Common myeloid progenitor, CD34-positive (primary cell): ENCODE results near the gene JMJD6.

Experiments
- CTCF ChIA-PET: fragments of 350-600 bp; sonication (Branson Sonifier 250); formaldehyde crosslinking; loops from one replicate; lab custom pipeline; 2021; ENCODE audit warnings: antibody characterized with exemption; lab: Charles Lee
- POLR2A ChIA-PET: fragments of 350-600 bp; sonication (Branson Sonifier 250); formaldehyde crosslinking; loops from one replicate; lab custom pipeline; 2021; ENCODE audit warnings: antibody characterized with exemption; lab: Charles Lee
- DNase-seq, 3 donors: peaks; one replicate each; pipeline versions ENCODE4 v3.0.0 to v3.0.0-alpha.2; 2013
- H3K27ac ChIP-seq, 2 experiments: 1 replicate in 1 of 2; 2 replicates in 1 of 2; pipeline ENCODE4 v1.7.0; 2013; ENCODE audit warnings: inconsistent platforms in 2 of 2, low read length in 2 of 2, mild to moderate bottlenecking in 2 of 2, low read depth in 1 of 2, moderate library complexity in 1 of 2; ENCODE audit not compliant: severe bottlenecking in 2 of 2, insufficient read depth in 1 of 2, poor library complexity in 1 of 2
- H3K27me3 ChIP-seq, 5 experiments: replicated peaks in 2 of 5; 1 replicate in 3 of 5; 2 replicates in 2 of 5; pipeline versions ENCODE4 v1.6.1 to v1.7.0; 2013; ENCODE audit warnings: low read length in 4 of 5, mild to moderate bottlenecking in 2 of 5, moderate library complexity in 2 of 5, inconsistent platforms in 1 of 5; ENCODE audit not compliant: insufficient read depth in 5 of 5, control insufficient read depth in 4 of 5
- H3K36me3 ChIP-seq, 4 experiments: 1 replicate in 2 of 4; 2 replicates in 2 of 4; pipeline versions ENCODE4 v1.6.1 to v1.7.0; 2013; ENCODE audit warnings: low read length in 3 of 4, control low read depth in 1 of 4, mild to moderate bottlenecking in 1 of 4; ENCODE audit not compliant: control insufficient read depth in 4 of 4, insufficient read depth in 4 of 4
- H3K4me1 ChIP-seq, 4 experiments: 1 replicate in 3 of 4; 2 replicates in 1 of 4; pipeline versions ENCODE4 v1.6.1 to v1.7.1; 2013; ENCODE audit warnings: low read length in 3 of 4, mild to moderate bottlenecking in 3 of 4, control low read depth in 1 of 4, inconsistent platforms in 1 of 4, moderate library complexity in 1 of 4; ENCODE audit not compliant: control insufficient read depth in 4 of 4, insufficient read depth in 4 of 4; ENCODE audit errors: control extremely low read depth in 1 of 4
- H3K4me3 ChIP-seq, 7 experiments: 1 replicate in 4 of 7; 2 replicates in 3 of 7; pipeline versions ENCODE4 v1.5.1 to v1.7.0; 2013; ENCODE audit warnings: mild to moderate bottlenecking in 7 of 7, low read length in 6 of 7, moderate library complexity in 6 of 7, inconsistent platforms in 2 of 7, low read depth in 2 of 7, control low read depth in 1 of 7; ENCODE audit not compliant: insufficient read depth in 4 of 7, control insufficient read depth in 1 of 7; ENCODE audit errors: extremely low read depth in 1 of 7
- H3K9me3 ChIP-seq, 5 experiments: 1 replicate in 4 of 5; 2 replicates in 1 of 5; pipeline versions ENCODE4 v1.6.1 to v1.7.1; 2013; ENCODE audit warnings: low read length in 4 of 5, mild to moderate bottlenecking in 2 of 5, inconsistent platforms in 1 of 5, low read depth in 1 of 5, moderate library complexity in 1 of 5; ENCODE audit not compliant: control insufficient read depth in 4 of 5, insufficient read depth in 2 of 5; ENCODE audit errors: control extremely low read depth in 1 of 5
- WGBS: methylation state at CpG from one replicate; pipeline ENCODE4 v1.1.5; 2013; ENCODE audit not compliant: insufficient coverage; 5-methylcytosine and 5-hydroxymethylcytosine counted together

JMJD6 gene

GRCh38 chr17:76716839-76717215 lies 9.6 kb downstream of the JMJD6 start:
- Histone ChIP-seq H3K27ac (peak overlapping the region in 1 of 2 experiments; percentile 74), H3K4me1 (peaks cover 13 to 32% (median 26%) of the 10 kb centered on the region in 4 experiments), H3K9me3 (no peaks in the 10 kb centered on the region), H3K27me3 (no peaks in the 10 kb centered on the region), H3K4me3 (no peak overlapping the region), H3K36me3 (peaks cover 16 to 76% (median 56%) of the 10 kb centered on the region in 4 experiments)
- WGBS, result 100% methylated on average over 3 of the region's 6 CpGs
- CTCF ChIA-PET, result interaction anchor here (1.1 to 2.0 kb wide), 4 partner anchors 10 to 35 kb away, joined by 3 to 5 read pairs (median 4); no protein-coding TSS in a partner anchor
- DNase-seq, result no peak
- POLR2A ChIA-PET, result no interaction called here

DNA sequence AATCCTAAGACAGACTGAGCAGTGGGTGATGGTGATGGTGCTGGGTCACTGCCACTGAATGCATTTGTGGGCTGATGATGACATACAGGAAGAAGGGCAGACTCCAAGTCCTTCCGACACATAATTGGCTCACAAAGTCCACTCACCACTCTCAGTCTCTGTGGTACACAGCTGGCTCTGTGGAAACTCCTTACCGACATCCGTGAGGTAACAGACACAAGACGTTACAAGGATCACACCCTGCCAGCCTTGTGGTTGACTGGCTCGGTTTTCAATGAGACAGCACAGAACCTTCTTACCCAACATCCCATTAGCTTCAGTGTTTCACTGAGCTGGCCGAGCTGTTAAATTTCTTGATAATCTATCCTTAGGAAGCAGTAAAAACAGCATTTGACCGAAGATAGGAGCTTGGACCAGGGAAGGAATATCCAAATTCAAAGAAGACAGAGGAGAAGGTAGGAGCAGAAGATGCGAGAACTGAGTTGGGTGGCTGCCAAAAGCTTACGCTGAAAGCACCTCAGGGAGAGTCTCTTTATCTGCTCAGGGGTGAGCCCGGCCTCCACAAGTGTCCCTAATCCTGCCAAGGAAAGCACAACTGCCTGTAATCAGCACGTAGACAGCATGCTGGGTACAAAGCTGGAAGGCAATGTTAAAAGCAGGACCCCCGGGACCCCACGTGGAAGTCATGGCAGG lies 10.1 kb downstream of the JMJD6 start:
- Histone ChIP-seq H3K27me3 (no peaks in the 10 kb centered on the region), H3K27ac (peak overlapping the region in 1 of 2 experiments; percentile 74), H3K4me1 (peaks cover 14 to 35% (median 30%) of the 10 kb centered on the region in 4 experiments), H3K4me3 (no peak overlapping the region), H3K9me3 (no peaks in the 10 kb centered on the region), H3K36me3 (peaks cover 16 to 71% (median 51%) of the 10 kb centered on the region in 4 experiments)
- CTCF ChIA-PET, result interaction anchor here (0.5 to 2.0 kb wide), 2 partner anchors 15 to 1373 kb away, joined by 3 to 4 read pairs; no protein-coding TSS in a partner anchor
- POLR2A ChIA-PET, result no interaction called here
- DNase-seq, result peak; percentile 62 to 91 (median 83)
- WGBS, result 82% methylated on average over 10 of the region's 13 CpGs

DNA sequence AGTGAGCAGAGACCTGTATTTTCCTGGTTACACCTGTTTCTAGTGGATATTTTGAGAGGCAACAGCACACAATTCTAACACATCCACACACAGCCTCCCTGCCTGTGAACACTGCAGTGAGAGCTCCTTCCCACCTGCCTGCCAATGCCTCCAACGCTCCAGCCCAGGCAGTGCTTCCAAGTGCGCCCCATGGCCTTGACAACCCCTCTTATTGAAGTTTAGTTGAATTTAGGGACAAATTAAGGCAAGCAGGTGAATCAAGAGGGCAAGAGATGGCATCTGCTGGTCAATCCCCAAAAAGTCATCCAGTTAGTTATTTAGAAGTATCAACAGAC lies 10.9 kb downstream of the JMJD6 start:
- H3K4me3 ChIP-seq, result peak overlapping the region in 4 of 7 experiments; percentile 3 to 57 (median 38)
- peaks cover 17 to 39% (median 34%) of the 10 kb centered on the region in 4 experiments for H3K4me1 ChIP-seq
- H3K27me3 ChIP-seq, result no peaks in the 10 kb centered on the region
- WGBS, result 100% methylated on average over 2 of the region's 2 CpGs
- CTCF ChIA-PET, result interaction anchor here (1.0 to 2.6 kb wide), 4 partner anchors 9 to 34 kb away, joined by 3 to 14 read pairs (median 8); no protein-coding TSS in a partner anchor
- H3K9me3 ChIP-seq, result no peaks in the 10 kb centered on the region
- H3K36me3 ChIP-seq, result peaks cover 12 to 62% (median 43%) of the 10 kb centered on the region in 4 experiments
- DNase-seq, result no peak
- POLR2A ChIA-PET, result no interaction called here
- peak overlapping the region; percentile 46 to 74 for H3K27ac ChIP-seq

GRCh38 chr17:76714822-76715495 lies 11.4 kb downstream of the JMJD6 start:
- 0% methylated on average over 3 of the region's 4 CpGs for WGBS
- H3K36me3 ChIP-seq, result peaks cover 8 to 57% (median 38%) of the 10 kb centered on the region in 4 experiments
- peak overlapping the region; percentile 46 to 74 for H3K27ac ChIP-seq
- peaks cover 17 to 43% (median 38%) of the 10 kb centered on the region in 4 experiments for H3K4me1 ChIP-seq
- ChIA-PET CTCF (interaction anchor here (1.0 to 2.6 kb wide), 8 partner anchors 9 to 137 kb away, joined by 3 to 14 read pairs (median 6); partner anchors contain the start of gene SRSF2), POLR2A (no interaction called here)
- H3K9me3 ChIP-seq, result no peaks in the 10 kb centered on the region
- peak; percentile 57 to 72 (median 63) for DNase-seq
- peak overlapping the region in 5 of 7 experiments; percentile 31 to 57 (median 45) for H3K4me3 ChIP-seq
- peaks cover 0 to 4% (median 0%) of the 10 kb centered on the region in 5 experiments for H3K27me3 ChIP-seq

- no peak overlapping the region for H3K27ac ChIP-seq
- H3K36me3 ChIP-seq, result peaks cover 7 to 51% (median 33%) of the 10 kb centered on the region in 4 experiments
- peaks cover 17 to 47% (median 42%) of the 10 kb centered on the region in 4 experiments for H3K4me1 ChIP-seq
- 94% methylated on average over 5 of the region's 5 CpGs for WGBS
- ChIA-PET POLR2A (no interaction called here), CTCF (interaction anchor here (0.8 to 2.6 kb wide), 13 partner anchors 9 to 157 kb away, joined by 3 to 14 read pairs (median 3); partner anchors contain the start of gene SRSF2)
- H3K9me3 ChIP-seq, result no peaks in the 10 kb centered on the region
- peaks cover 0 to 8% (median 0%) of the 10 kb centered on the region in 5 experiments for H3K27me3 ChIP-seq
- no peak for DNase-seq
- no peak overlapping the region for H3K4me3 ChIP-seq
Observed at GRCh38 chr17:76714336-76714735, 12.1 kb downstream of the JMJD6 start.

GRCh38 chr17:76713765-76714164 lies 12.6 kb downstream of the JMJD6 start:
- WGBS, result 95% methylated on average over 6 of the region's 7 CpGs
- no peak for DNase-seq
- peaks cover 0 to 8% (median 0%) of the 10 kb centered on the region in 5 experiments for H3K27me3 ChIP-seq
- H3K4me3 ChIP-seq, result no peak overlapping the region
- H3K27ac ChIP-seq, result no peak overlapping the region
- ChIA-PET POLR2A (interaction anchor here (0.6 kb wide), 1 partner anchor 407 kb away, joined by 9 read pairs; no protein-coding TSS in a partner anchor), CTCF (interaction anchor here (0.8 to 2.6 kb wide), 15 partner anchors 9 to 190 kb away, joined by 3 to 14 read pairs (median 3); partner anchors contain the start of gene METTL23)
- peaks cover 17 to 49% (median 42%) of the 10 kb centered on the region in 4 experiments for H3K4me1 ChIP-seq
- H3K9me3 ChIP-seq, result no peaks in the 10 kb centered on the region
- H3K36me3 ChIP-seq, result peaks cover 6 to 47% (median 28%) of the 10 kb centered on the region in 4 experiments
